Uterus (tissue), 2 donors: ENCODE results near the gene SCN4A.

Experiments
- POLR2A ChIP-seq, 2 donors: fragments of 450-650 bp; IDR thresholded peaks; one replicate each; pipeline ENCODE4 v1.6.1; 2016; ENCODE audit warnings: antibody characterized with exemption in 2 of 2, mild to moderate bottlenecking in 1 of 2, moderate library complexity in 1 of 2
- TF ChIP-seq, protein P1 (sequence below), 4 experiments: fragments of 200-600 bp in 2 of 4; fragments of 450-650 bp in 2 of 4; sonication (generic) in 2 of 4; IDR thresholded peaks; one replicate each; pipeline ENCODE4 v1.5.1; 2016 to 2019; ENCODE audit warnings: antibody characterized with exemption in 4 of 4, mild to moderate bottlenecking in 2 of 4, moderate library complexity in 1 of 4

GRCh38 chr17:63930951-63931575 is 41.7 kb downstream of the SCN4A start:
- TF ChIP-seq, protein P1, sequence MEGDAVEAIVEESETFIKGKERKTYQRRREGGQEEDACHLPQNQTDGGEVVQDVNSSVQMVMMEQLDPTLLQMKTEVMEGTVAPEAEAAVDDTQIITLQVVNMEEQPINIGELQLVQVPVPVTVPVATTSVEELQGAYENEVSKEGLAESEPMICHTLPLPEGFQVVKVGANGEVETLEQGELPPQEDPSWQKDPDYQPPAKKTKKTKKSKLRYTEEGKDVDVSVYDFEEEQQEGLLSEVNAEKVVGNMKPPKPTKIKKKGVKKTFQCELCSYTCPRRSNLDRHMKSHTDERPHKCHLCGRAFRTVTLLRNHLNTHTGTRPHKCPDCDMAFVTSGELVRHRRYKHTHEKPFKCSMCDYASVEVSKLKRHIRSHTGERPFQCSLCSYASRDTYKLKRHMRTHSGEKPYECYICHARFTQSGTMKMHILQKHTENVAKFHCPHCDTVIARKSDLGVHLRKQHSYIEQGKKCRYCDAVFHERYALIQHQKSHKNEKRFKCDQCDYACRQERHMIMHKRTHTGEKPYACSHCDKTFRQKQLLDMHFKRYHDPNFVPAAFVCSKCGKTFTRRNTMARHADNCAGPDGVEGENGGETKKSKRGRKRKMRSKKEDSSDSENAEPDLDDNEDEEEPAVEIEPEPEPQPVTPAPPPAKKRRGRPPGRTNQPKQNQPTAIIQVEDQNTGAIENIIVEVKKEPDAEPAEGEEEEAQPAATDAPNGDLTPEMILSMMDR (IDR thresholded peaks at IDR 0.05), result no peak
- TF ChIP-seq POLR2A (IDR thresholded peaks at IDR 0.05), result no peak
